DND-41 (cell line): ENCODE measurements around the gene DIAPH3.

ENCODE experiments used
- ATAC-seq: fragments of 200-7000 bp; cut with Tn5 transposase; 3 replicates; pipeline ENCODE4 v1.9.1; 2021; ENCODE audit warnings: low read depth; ENCODE audit not compliant: insufficient read depth
- DNase-seq: peaks from one replicate; pipeline ENCODE4 v3.0.0-alpha.2; 2020
- H2AFZ ChIP-seq: 2 replicates; pipeline ENCODE4 v1.6.0; 2012; ENCODE audit warnings: low read depth, low read length
- H3K27ac ChIP-seq: 2 replicates; pipeline ENCODE4 v1.5.1; 2012; ENCODE audit warnings: low read length, inconsistent platforms
- H3K27me3 ChIP-seq: fragments of 200-600 bp; sonication (generic); 2 replicates; pipeline ENCODE4 v1.6.0; 2012; ENCODE audit warnings: low read length, mild to moderate bottlenecking, inconsistent platforms; ENCODE audit not compliant: insufficient read depth, poor library complexity
- H3K36me3 ChIP-seq: 2 replicates; pipeline ENCODE4 v1.5.1; 2012; ENCODE audit warnings: low read length, inconsistent platforms; ENCODE audit not compliant: insufficient read depth
- H3K4me1 ChIP-seq: 2 replicates; pipeline ENCODE4 v1.5.1; 2012; ENCODE audit warnings: mild to moderate bottlenecking, low read length; ENCODE audit not compliant: insufficient read depth
- H3K4me2 ChIP-seq: 2 replicates; pipeline ENCODE4 v1.6.0; 2012; ENCODE audit warnings: mild to moderate bottlenecking, moderate library complexity, low read length, inconsistent platforms; ENCODE audit not compliant: insufficient read depth
- H3K4me3 ChIP-seq, 2 experiments: fragments of 200-600 bp in 1 of 2; shearing (Covaris generic) in 1 of 2; 2 replicates each; pipeline ENCODE4 v1.5.1; 2012 to 2016; ENCODE audit warnings: inconsistent platforms in 2 of 2, low read length in 2 of 2, mild to moderate bottlenecking in 2 of 2, low read depth in 1 of 2, moderate library complexity in 1 of 2
- H3K79me2 ChIP-seq: 2 replicates; pipeline ENCODE4 v1.6.0; 2012; ENCODE audit warnings: low read length, inconsistent platforms; ENCODE audit not compliant: insufficient read depth
- H3K9ac ChIP-seq: 2 replicates; pipeline ENCODE4 v1.6.0; 2012; ENCODE audit warnings: low read depth, mild to moderate bottlenecking, inconsistent platforms, low read length, moderate library complexity
- H3K9me3 ChIP-seq: 2 replicates; pipeline ENCODE4 v1.5.1; 2012; ENCODE audit warnings: low read length, moderate library complexity, mild to moderate bottlenecking, inconsistent platforms; ENCODE audit not compliant: insufficient read depth, severe bottlenecking
- H4K20me1 ChIP-seq: 2 replicates; pipeline ENCODE4 v1.6.0; 2012; ENCODE audit warnings: low read length; ENCODE audit not compliant: insufficient read depth
- CTCF ChIP-seq: IDR thresholded peaks from 2 replicates; pipeline ENCODE4 v1.5.1; 2012; ENCODE audit warnings: borderline replicate concordance, low read length, moderate library complexity, mild to moderate bottlenecking; ENCODE audit not compliant: poor library complexity, severe bottlenecking; ENCODE audit errors: extremely low read depth
- EZH2 ChIP-seq: IDR thresholded peaks from 3 replicates; pipeline ENCODE4 v1.6.1; 2012; ENCODE audit warnings: borderline replicate concordance, low read depth, mild to moderate bottlenecking, moderate library complexity, low read length, inconsistent platforms; ENCODE audit not compliant: severe bottlenecking

DIAPH3 gene

DNA sequence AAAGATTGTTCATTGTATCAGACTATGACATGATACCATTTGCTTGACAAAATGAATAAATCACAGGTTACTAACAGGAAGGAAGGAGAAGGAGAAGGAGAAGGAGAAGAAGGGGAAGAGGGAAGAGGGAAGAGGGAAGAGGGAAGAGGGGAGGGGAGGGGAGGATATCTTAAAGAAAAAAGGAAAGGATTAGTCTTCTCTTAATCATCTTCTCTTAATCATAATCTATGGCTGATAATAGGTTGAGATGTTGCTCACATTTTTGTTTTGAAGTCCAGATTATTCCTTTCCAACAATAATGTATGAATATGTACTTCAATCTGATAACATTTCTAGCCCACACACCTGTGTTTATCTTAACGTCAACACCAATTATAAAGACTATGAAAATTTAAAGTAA lies 25.1 kb downstream of the DIAPH3 start:
- H3K4me1 ChIP-seq: no peaks in the 10 kb centered on the region
- H3K9ac ChIP-seq: no peak overlapping the region
- H3K36me3 ChIP-seq: peaks cover 5% of the 10 kb centered on the region; the same call in 1 of the 2 replicates
- peaks cover 78% of the 10 kb centered on the region for H3K79me2 ChIP-seq
- DNase-seq (no peak), ATAC-seq (no peak)
- H3K9me3 ChIP-seq: no peaks in the 10 kb centered on the region
- no peak overlapping the region for H3K4me2 ChIP-seq
- TF ChIP-seq EZH2 (no peak), CTCF (no peak)
- peaks cover 31% of the 10 kb centered on the region for H4K20me1 ChIP-seq
- no peak overlapping the region for H3K27ac ChIP-seq
- no peak overlapping the region for H2AFZ ChIP-seq
- no peaks in the 10 kb centered on the region for H3K27me3 ChIP-seq
- no peak overlapping the region for H3K4me3 ChIP-seq

DNA sequence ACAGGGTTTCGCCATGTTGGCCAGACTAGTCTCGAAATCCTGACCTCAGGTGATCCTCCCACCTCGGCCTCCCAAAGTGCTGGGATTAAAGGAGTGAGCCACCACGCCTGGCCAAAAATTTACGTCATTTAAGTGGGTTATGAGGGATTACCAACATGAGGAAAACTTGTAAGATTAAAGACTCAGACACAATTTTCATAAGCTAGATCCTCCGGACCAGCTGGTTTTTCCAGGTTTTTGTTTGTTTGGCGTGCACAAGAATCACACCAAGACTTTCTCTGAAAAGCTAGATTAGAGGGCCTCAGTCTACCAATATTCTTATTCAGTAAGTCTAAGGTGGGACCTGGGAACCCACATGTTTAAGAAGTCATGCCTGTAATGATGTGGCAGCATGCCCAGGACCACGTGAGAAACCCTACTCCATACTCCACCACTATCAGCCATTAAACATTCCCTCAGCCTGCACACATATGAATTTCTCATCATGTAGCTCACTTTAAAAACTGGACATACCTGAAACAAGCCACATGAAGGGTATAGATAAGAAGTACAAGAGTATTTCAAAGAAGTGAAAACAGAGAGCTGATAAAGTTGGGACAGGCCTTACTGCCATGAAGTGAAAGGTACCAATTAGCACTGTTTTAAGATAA lies 25.7 kb downstream of the DIAPH3 start:
- H3K9me3 ChIP-seq: no peaks in the 10 kb centered on the region
- peaks cover 25% of the 10 kb centered on the region for H4K20me1 ChIP-seq
- H3K4me1 ChIP-seq: no peaks in the 10 kb centered on the region
- no peak overlapping the region for H3K4me2 ChIP-seq
- H3K4me3 ChIP-seq: no peak overlapping the region
- no peak overlapping the region for H3K27ac ChIP-seq
- H2AFZ ChIP-seq: no peak overlapping the region
- no peak for TF ChIP-seq CTCF
- TF ChIP-seq EZH2: no peak
- H3K27me3 ChIP-seq: no peaks in the 10 kb centered on the region
- H3K36me3 ChIP-seq: peaks cover 5% of the 10 kb centered on the region; the same call in 1 of the 2 replicates
- ATAC-seq (no peak; the same call in 2 of the 3 replicates), DNase-seq (no peak)
- no peak overlapping the region for H3K9ac ChIP-seq
- peaks cover 72% of the 10 kb centered on the region for H3K79me2 ChIP-seq

DNA sequence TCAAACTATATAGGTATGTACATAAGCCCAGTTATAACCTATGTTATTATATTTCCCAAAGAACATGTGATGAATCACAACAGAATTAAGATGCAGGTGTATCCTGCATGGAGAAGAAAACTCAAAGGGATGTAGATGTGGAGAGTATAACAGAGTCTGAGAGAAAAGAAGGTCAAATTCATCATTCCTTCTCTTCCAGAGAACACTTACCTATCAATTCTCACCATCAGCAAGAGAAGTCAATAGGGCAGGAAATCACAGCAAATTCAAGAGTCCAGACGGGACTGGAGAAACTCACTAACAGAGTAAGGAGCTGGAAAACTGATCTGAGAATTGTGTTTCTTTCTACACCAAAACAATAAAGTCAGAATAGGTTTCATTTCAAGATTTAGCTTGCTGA lies 28.4 kb downstream of the DIAPH3 start:
- H2AFZ ChIP-seq: no peak overlapping the region
- H3K4me1 ChIP-seq: no peaks in the 10 kb centered on the region
- DNase-seq (no peak), ATAC-seq (no peak)
- H3K27ac ChIP-seq: no peak overlapping the region
- peaks cover 25% of the 10 kb centered on the region for H3K36me3 ChIP-seq
- no peaks in the 10 kb centered on the region for H3K9me3 ChIP-seq
- no peak overlapping the region for H3K9ac ChIP-seq
- H3K4me3 ChIP-seq: no peak overlapping the region
- H4K20me1 ChIP-seq: peaks cover 14% of the 10 kb centered on the region; the same call in 1 of the 2 replicates
- H3K4me2 ChIP-seq: no peak overlapping the region
- H3K27me3 ChIP-seq: no peaks in the 10 kb centered on the region
- no peak for TF ChIP-seq CTCF
- no peak for TF ChIP-seq EZH2
- peaks cover 49% of the 10 kb centered on the region for H3K79me2 ChIP-seq
